Endothelial cell of umbilical vein (primary cell): ENCODE results near the gene RMRP. TPM values are rescaled to one million over a fixed set of nuclear protein-coding genes. Genes with fewer than 3 reads are reported as not detected.

Experiments
- BruUV-seq: library from RNA; stranded (reverse); fragments of 400-500 nt; replicated peaks from 2 replicates; lab custom pipeline; 2021; lab: Mats Ljungman, UMichigan
- CTCF ChIA-PET: fragments of 300-600, 350-600 bp; sonication (Branson Sonifier 250); formaldehyde crosslinking; loops from one replicate; lab custom pipeline; 2021; ENCODE audit warnings: antibody characterized with exemption, inconsistent platforms; lab: Charles Lee
- POLR2A ChIA-PET: fragments of 300-600, 350-600 bp; sonication (Branson Sonifier 250); formaldehyde crosslinking; loops from one replicate; lab custom pipeline; 2021; ENCODE audit warnings: antibody characterized with exemption, inconsistent platforms; lab: Charles Lee
- DNase-seq: peaks from one replicate; pipeline ENCODE4 v3.0.0-alpha.2; 2011; ENCODE audit warnings: low read depth, low spot score
- FAIRE-seq: peaks from 2 replicates; lab custom pipeline; 2011; peaks lifted over from hg19 to GRCh38; lab: Jason Lieb, UNC
- H2AFZ ChIP-seq: 2 replicates; pipeline ENCODE4 v1.6.0; 2012; ENCODE audit warnings: low read depth, low read length, control low read depth, inconsistent platforms
- H3K27ac ChIP-seq: 2 replicates; pipeline ENCODE4 v1.5.1; 2011; ENCODE audit warnings: low read depth, mild to moderate bottlenecking, control low read depth, low read length, moderate library complexity; ENCODE audit not compliant: insufficient read depth
- H3K27me3 ChIP-seq, 2 experiments: 2 replicates each; pipeline versions ENCODE4 v1.6.0 to v1.6.1; 2011; ENCODE audit warnings: low read length in 2 of 2, mixed read lengths in 1 of 2; ENCODE audit not compliant: control insufficient read depth in 2 of 2, insufficient read depth in 2 of 2
- H3K36me3 ChIP-seq, 2 experiments: 2 replicates in 1 of 2; 3 replicates in 1 of 2; pipeline ENCODE4 v1.5.1; 2011; ENCODE audit warnings: low read length in 2 of 2, mild to moderate bottlenecking in 1 of 2, moderate library complexity in 1 of 2; ENCODE audit not compliant: control insufficient read depth in 2 of 2, insufficient read depth in 2 of 2; ENCODE audit errors: extremely low read depth in 1 of 2
- H3K4me1 ChIP-seq: 3 replicates; pipeline ENCODE4 v1.5.1; 2011; ENCODE audit warnings: mild to moderate bottlenecking, low read length; ENCODE audit not compliant: control insufficient read depth, insufficient read depth; ENCODE audit errors: extremely low read depth
- H3K4me2 ChIP-seq: 2 replicates; pipeline ENCODE4 v1.6.1; 2011; ENCODE audit warnings: low read length, control low read depth, mixed read lengths; ENCODE audit not compliant: insufficient read depth
- H3K4me3 ChIP-seq, 3 experiments: fragments of 200-600 bp in 1 of 3; sonication (generic), shearing (Covaris generic) in 1 of 3; replicated peaks in 1 of 3; 2 replicates each; pipeline ENCODE4 v1.5.1; 2011 to 2016; ENCODE audit warnings: control low read depth in 3 of 3, low read length in 3 of 3, mild to moderate bottlenecking in 2 of 3, inconsistent platforms in 1 of 3, low read depth in 1 of 3, moderate library complexity in 1 of 3; ENCODE audit not compliant: insufficient read depth in 1 of 3
- H3K79me2 ChIP-seq: 2 replicates; pipeline ENCODE4 v1.6.0; 2012; ENCODE audit warnings: low read length, inconsistent platforms; ENCODE audit not compliant: control insufficient read depth, insufficient read depth
- H3K9ac ChIP-seq: replicated peaks from 2 replicates; pipeline ENCODE3; 2011; ENCODE audit warnings: low read length, control low read depth; ENCODE audit not compliant: insufficient read depth; ENCODE audit errors: extremely low read depth
- H3K9me1 ChIP-seq: replicated peaks from 3 replicates; pipeline ENCODE4 v1.6.0; 2011; ENCODE audit warnings: mild to moderate bottlenecking, low read length; ENCODE audit not compliant: control insufficient read depth, insufficient read depth; ENCODE audit errors: extremely low read depth
- H3K9me3 ChIP-seq: replicated peaks from 2 replicates; pipeline ENCODE4 v1.5.1; 2012; ENCODE audit warnings: low read length, inconsistent platforms; ENCODE audit not compliant: control insufficient read depth, insufficient read depth
- H4K20me1 ChIP-seq: replicated peaks from 2 replicates; pipeline ENCODE3; 2011; ENCODE audit warnings: mild to moderate bottlenecking, low read length; ENCODE audit not compliant: control insufficient read depth, insufficient read depth; ENCODE audit errors: extremely low read depth
- EZH2 ChIP-seq: IDR thresholded peaks from 2 replicates; pipeline ENCODE4 v1.6.1; 2012; ENCODE audit warnings: borderline replicate concordance, low read depth, mild to moderate bottlenecking, moderate library complexity, low read length, inconsistent platforms; ENCODE audit not compliant: severe bottlenecking
- GATA2 ChIP-seq: IDR thresholded peaks from 2 replicates; pipeline ENCODE4 v1.7.0; 2011; ENCODE audit warnings: low read depth, mild to moderate bottlenecking, moderate library complexity, mixed read lengths, low read length; ENCODE audit not compliant: insufficient read length, insufficient read depth
- MYC ChIP-seq: IDR thresholded peaks from one replicate; pipeline ENCODE4 v1.6.1; 2011; ENCODE audit warnings: mild to moderate bottlenecking, low read depth, low read length
- POLR2AphosphoS5 ChIP-seq: IDR thresholded peaks from 2 replicates; pipeline ENCODE4 v1.6.1; 2012; ENCODE audit warnings: low read depth, mild to moderate bottlenecking, control low read depth, low read length, moderate library complexity; ENCODE audit not compliant: insufficient read depth
- dilution Hi-C: fragments of 300-500 bp; cut with MboI; formaldehyde crosslinking; loops from one replicate; pipeline ENCODE4 v1.15.0; 2019; ENCODE audit warnings: low sequenced_read_pairs; ENCODE audit not compliant: extremely low pct_ligation_motif_present
- intact Hi-C: fragments of 100-400 bp; cut with micrococcal nuclease; formaldehyde crosslinking; loops from one replicate; pipeline ENCODE4 v1.10.0; 2022
- polyA plus RNA-seq, 4 experiments: library from polyadenylated mRNA; depleted of rRNA in 3 of 4; stranded (reverse) in 3 of 4; unstranded in 1 of 4; fragments of >200 nt; gene quantifications; 2 replicates each; pipeline versions ENCODE4 v1.2.1 to v1.2.3, GENCODE V29; 2011 to 2012; ENCODE audit warnings: missing spikeins in 1 of 4
- total RNA-seq: library from RNA; stranded (reverse); gene quantifications from 2 replicates; pipeline ENCODE4 v1.2.3, GENCODE V29; 2021

RMRP gene
- total and polyA plus RNA-seq, 2 donors (not counting 3 experiments of a cell fraction or from before 2014, with no cell fraction given) = 19,118 TPM; not detected in 1

GRCh38 chr9:35681341-35682002, 23.7 kb upstream of the RMRP start:
- TF ChIP-seq EZH2 (no peak), POLR2AphosphoS5 (no peak)
- no peak overlapping the region for H3K9ac ChIP-seq
- ChIA-PET CTCF (no interaction called here), POLR2A (no interaction called here)
- H2AFZ ChIP-seq = no peak overlapping the region
- dilution Hi-C loops = no loop called here
- H3K79me2 ChIP-seq = peaks cover 3% of the 10 kb centered on the region
- no TSS peak for BruUV-seq
- H4K20me1 ChIP-seq = no peaks in the 10 kb centered on the region
- peaks cover 8 to 26% of the 10 kb centered on the region in 2 experiments for H3K36me3 ChIP-seq
- no peaks in the 10 kb centered on the region for H3K9me3 ChIP-seq
- H3K9me1 ChIP-seq = no peaks in the 10 kb centered on the region
- FAIRE-seq (peak; percentile 61), DNase-seq (no peak)
- intact Hi-C loops = no loop called here
- H3K27me3 ChIP-seq = no peaks in the 10 kb centered on the region
- H3K4me2 ChIP-seq = no peak overlapping the region
- no peak overlapping the region for H3K4me3 ChIP-seq
- H3K4me1 ChIP-seq = no peaks in the 10 kb centered on the region
- H3K27ac ChIP-seq = no peak overlapping the region

- Histone ChIP-seq H3K27me3 (no peaks in the 10 kb centered on the region), H3K9me3 (no peaks in the 10 kb centered on the region), H3K79me2 (no peaks in the 10 kb centered on the region), H2AFZ (no peak overlapping the region), H4K20me1 (no peaks in the 10 kb centered on the region), H3K4me2 (no peak overlapping the region), H3K4me3 (no peak overlapping the region), H3K27ac (no peak overlapping the region), H3K36me3 (peaks cover 8 to 22% of the 10 kb centered on the region in 2 experiments), H3K9ac (no peak overlapping the region), H3K9me1 (no peaks in the 10 kb centered on the region), H3K4me1 (peaks cover 5% of the 10 kb centered on the region)
- ChIA-PET CTCF (interaction anchor here (0.6 to 1.8 kb wide), 5 partner anchors 8 to 77 kb away, joined by 3 to 9 read pairs (median 3); partner anchors contain the start of gene ARHGEF39), POLR2A (interaction anchor here (1.1 kb wide), 1 partner anchor 10 kb away, joined by 4 read pairs; no protein-coding TSS in a partner anchor)
- FAIRE-seq (no peak), DNase-seq (no peak)
- dilution Hi-C loops (no loop called here), intact Hi-C loops (no loop called here)
- no TSS peak for BruUV-seq
- TF ChIP-seq MYC (no peak), GATA2 (no peak)
Measured at GRCh38 chr9:35680331-35681105, 22.7 kb upstream of the RMRP start.
